GM12878 (cell line): ENCODE data around the gene OTUD5. TPM values are rescaled to one million over a fixed set of nuclear protein-coding genes. Genes with fewer than 3 reads are reported as not detected.

ENCODE experiments used
- CHD1 ChIP-seq: IDR thresholded peaks from 2 replicates; pipeline ENCODE4 v1.6.1; 2012; ENCODE audit warnings: low read depth, low read length, improper control_type of control experiment
- CREB1 ChIP-seq: IDR thresholded peaks from 2 replicates; pipeline ENCODE4 v1.6.1; 2012; ENCODE audit warnings: low read depth, mild to moderate bottlenecking, inconsistent platforms
- JUND ChIP-seq: IDR thresholded peaks from 2 replicates; pipeline ENCODE4 v1.6.1; 2012; ENCODE audit warnings: low read depth, mild to moderate bottlenecking, low read length, improper control_type of control experiment, moderate library complexity
- NFYB ChIP-seq: IDR thresholded peaks from 2 replicates; pipeline ENCODE4 v1.6.1; 2011; ENCODE audit warnings: low read depth, mild to moderate bottlenecking, low read length, improper control_type of control experiment, moderate library complexity; ENCODE audit not compliant: insufficient read depth
- NR2C1 ChIP-seq: fragments of 450-650 bp; IDR thresholded peaks from 2 replicates; pipeline ENCODE4 v1.6.1; 2017; ENCODE audit warnings: antibody characterized with exemption, mild to moderate bottlenecking, moderate library complexity
- NR2C2 ChIP-seq: IDR thresholded peaks from 2 replicates; pipeline ENCODE4 v1.6.1; 2011; ENCODE audit warnings: borderline replicate concordance, low read depth; ENCODE audit not compliant: control insufficient read depth, insufficient read length
- PML ChIP-seq: IDR thresholded peaks from 2 replicates; pipeline ENCODE4 v1.6.1; 2012; ENCODE audit warnings: low read length, inconsistent platforms
- POLR2A ChIP-seq: IDR thresholded peaks from 2 replicates; pipeline ENCODE4 v1.6.1; 2011; ENCODE audit warnings: low read depth, mild to moderate bottlenecking, low read length
- RCOR1 ChIP-seq: conservative IDR thresholded peaks from 2 replicates; pipeline ENCODE4 v1.6.1; 2012; ENCODE audit warnings: low read depth, low read length, improper control_type of control experiment
- RFX5 ChIP-seq: IDR thresholded peaks from 2 replicates; pipeline ENCODE4 v1.6.1; 2011; ENCODE audit warnings: low read depth, low read length, improper control_type of control experiment
- SIX5 ChIP-seq: IDR thresholded peaks from 2 replicates; pipeline ENCODE4 v1.6.1; 2011; ENCODE audit warnings: mild to moderate bottlenecking, low read depth, low read length, moderate library complexity; ENCODE audit not compliant: severe bottlenecking
- YY1 ChIP-seq: IDR thresholded peaks from 2 replicates; pipeline ENCODE4 v1.6.1; 2011; ENCODE audit warnings: low read depth, mild to moderate bottlenecking, low read length
- polyA plus RNA-seq, 11 experiments: library from polyadenylated mRNA; depleted of rRNA in 4 of 11; unstranded in 6 of 11; stranded (reverse) in 5 of 11; fragments of >200 nt; fragmentation: Nextera tagmentation in 4 of 11; fragmentation: Illumina TruSeq in 1 of 11; extraction: Ambion mirVana in 4 of 11; extraction: Trizol in 1 of 11; gene quantifications; 1 replicate in 1 of 11; 2 replicates in 10 of 11; pipeline versions ENCODE4 v1.2.1 to v1.2.3, GENCODE V29; 2011 to 2016; ENCODE audit warnings: inconsistent platforms in 2 of 11, missing spikeins in 2 of 11, low read depth in 1 of 11
- total RNA-seq, 4 experiments: library from RNA; depleted of rRNA in 3 of 4; stranded (reverse); fragments of >200 nt in 3 of 4; fragmentation: Illumina TruSeq in 1 of 4; extraction: Trizol in 1 of 4; gene quantifications; 2 replicates each; pipeline versions ENCODE4 v1.2.1 to v1.2.3, GENCODE V29; 2013 to 2021
- TF ChIP-seq, protein P1 (sequence below): fragments of 450-650 bp; IDR thresholded peaks from 2 replicates; pipeline ENCODE4 v1.6.1; 2018; ENCODE audit warnings: borderline replicate concordance, mild to moderate bottlenecking; ENCODE audit not compliant: partially characterized antibody
- TF ChIP-seq, protein P2 (sequence below): fragments of 150-350 bp; IDR thresholded peaks from 2 replicates; pipeline ENCODE4 v1.6.1; 2014; ENCODE audit warnings: mild to moderate bottlenecking, low read depth, low read length
- TF ChIP-seq, protein P3 (sequence below): IDR thresholded peaks from 2 replicates; pipeline ENCODE4 v1.6.1; 2012; ENCODE audit warnings: mild to moderate bottlenecking, low read depth, low read length
- TF ChIP-seq, protein P4 (sequence below): fragments of 450-650 bp; IDR thresholded peaks from 2 replicates; pipeline ENCODE4 v1.6.1; 2017; ENCODE audit warnings: low read depth, mild to moderate bottlenecking, moderate library complexity
- TF ChIP-seq, protein P5 (sequence below): fragments of 450-650 bp; IDR thresholded peaks from 2 replicates; pipeline ENCODE4 v1.6.1; 2016; ENCODE audit warnings: mild to moderate bottlenecking

OTUD5 gene
- total and polyA plus RNA-seq, 10 of the 15 experiments (the other 5 are each of a cell fraction or from before 2014, with no cell fraction given), result 2.0 to 50.3 (median 22.7) TPM

DNA sequence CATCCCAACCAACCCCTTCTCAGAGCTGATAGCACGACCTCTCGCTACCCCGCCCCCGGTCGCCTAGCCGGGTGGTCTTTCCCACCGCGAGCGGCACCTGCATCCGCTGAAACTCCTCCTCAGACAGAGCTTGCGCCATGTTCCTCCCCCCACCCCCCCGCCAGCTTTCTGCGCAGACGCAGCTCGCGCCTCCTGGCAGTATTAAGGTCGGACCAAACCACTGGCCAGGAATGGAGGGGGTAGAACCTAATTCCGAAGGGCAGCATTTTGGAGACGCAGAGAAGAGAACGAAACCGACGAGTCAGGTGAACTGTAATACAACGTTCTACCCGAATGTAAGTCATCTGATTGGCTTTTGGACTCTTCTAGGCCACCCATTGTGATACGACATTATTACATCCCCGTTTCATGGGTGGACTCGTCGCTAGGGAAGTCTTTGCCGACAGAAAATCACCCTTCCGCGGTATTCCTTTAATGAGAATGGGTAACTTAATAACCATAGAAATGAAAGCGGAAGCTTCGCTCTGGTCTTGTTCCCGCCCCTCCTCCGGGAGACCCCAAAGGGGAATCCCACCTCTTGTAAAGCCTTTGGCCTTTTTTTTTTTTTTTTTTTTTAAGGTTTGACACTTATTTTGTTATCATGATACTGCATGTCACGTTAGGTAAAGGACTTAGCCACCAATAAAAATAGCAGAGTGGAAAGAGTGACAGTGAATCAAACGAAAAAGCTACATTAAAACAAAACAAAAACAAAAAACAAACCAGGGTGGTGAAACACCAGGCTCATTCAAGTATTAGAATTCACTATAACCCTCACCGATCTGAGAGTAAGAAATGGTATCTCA lies 44.9 kb upstream of the OTUD5 start, which contains the start of gene GRIPAP1 (continued):
- TF ChIP-seq, protein P1, sequence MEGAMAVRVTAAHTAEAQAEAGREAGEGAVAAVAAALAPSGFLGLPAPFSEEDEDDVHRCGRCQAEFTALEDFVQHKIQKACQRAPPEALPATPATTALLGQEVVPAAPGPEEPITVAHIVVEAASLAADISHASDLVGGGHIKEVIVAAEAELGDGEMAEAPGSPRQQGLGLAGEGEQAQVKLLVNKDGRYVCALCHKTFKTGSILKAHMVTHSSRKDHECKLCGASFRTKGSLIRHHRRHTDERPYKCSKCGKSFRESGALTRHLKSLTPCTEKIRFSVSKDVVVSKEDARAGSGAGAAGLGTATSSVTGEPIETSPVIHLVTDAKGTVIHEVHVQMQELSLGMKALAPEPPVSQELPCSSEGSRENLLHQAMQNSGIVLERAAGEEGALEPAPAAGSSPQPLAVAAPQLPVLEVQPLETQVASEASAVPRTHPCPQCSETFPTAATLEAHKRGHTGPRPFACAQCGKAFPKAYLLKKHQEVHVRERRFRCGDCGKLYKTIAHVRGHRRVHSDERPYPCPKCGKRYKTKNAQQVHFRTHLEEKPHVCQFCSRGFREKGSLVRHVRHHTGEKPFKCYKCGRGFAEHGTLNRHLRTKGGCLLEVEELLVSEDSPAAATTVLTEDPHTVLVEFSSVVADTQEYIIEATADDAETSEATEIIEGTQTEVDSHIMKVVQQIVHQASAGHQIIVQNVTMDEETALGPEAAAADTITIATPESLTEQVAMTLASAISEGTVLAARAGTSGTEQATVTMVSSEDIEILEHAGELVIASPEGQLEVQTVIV, result no peak
- TF ChIP-seq CREB1, result peak; percentile 41; the same call in 1 of the 2 replicates
- TF ChIP-seq YY1, result peak; percentile 95
- TF ChIP-seq NR2C1, result no peak
- TF ChIP-seq RCOR1, result no peak
- TF ChIP-seq, protein P2, sequence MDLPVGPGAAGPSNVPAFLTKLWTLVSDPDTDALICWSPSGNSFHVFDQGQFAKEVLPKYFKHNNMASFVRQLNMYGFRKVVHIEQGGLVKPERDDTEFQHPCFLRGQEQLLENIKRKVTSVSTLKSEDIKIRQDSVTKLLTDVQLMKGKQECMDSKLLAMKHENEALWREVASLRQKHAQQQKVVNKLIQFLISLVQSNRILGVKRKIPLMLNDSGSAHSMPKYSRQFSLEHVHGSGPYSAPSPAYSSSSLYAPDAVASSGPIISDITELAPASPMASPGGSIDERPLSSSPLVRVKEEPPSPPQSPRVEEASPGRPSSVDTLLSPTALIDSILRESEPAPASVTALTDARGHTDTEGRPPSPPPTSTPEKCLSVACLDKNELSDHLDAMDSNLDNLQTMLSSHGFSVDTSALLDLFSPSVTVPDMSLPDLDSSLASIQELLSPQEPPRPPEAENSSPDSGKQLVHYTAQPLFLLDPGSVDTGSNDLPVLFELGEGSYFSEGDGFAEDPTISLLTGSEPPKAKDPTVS, result no peak
- TF ChIP-seq CHD1, result peak; percentile 97
- TF ChIP-seq NR2C2, result no peak
- TF ChIP-seq, protein P3, sequence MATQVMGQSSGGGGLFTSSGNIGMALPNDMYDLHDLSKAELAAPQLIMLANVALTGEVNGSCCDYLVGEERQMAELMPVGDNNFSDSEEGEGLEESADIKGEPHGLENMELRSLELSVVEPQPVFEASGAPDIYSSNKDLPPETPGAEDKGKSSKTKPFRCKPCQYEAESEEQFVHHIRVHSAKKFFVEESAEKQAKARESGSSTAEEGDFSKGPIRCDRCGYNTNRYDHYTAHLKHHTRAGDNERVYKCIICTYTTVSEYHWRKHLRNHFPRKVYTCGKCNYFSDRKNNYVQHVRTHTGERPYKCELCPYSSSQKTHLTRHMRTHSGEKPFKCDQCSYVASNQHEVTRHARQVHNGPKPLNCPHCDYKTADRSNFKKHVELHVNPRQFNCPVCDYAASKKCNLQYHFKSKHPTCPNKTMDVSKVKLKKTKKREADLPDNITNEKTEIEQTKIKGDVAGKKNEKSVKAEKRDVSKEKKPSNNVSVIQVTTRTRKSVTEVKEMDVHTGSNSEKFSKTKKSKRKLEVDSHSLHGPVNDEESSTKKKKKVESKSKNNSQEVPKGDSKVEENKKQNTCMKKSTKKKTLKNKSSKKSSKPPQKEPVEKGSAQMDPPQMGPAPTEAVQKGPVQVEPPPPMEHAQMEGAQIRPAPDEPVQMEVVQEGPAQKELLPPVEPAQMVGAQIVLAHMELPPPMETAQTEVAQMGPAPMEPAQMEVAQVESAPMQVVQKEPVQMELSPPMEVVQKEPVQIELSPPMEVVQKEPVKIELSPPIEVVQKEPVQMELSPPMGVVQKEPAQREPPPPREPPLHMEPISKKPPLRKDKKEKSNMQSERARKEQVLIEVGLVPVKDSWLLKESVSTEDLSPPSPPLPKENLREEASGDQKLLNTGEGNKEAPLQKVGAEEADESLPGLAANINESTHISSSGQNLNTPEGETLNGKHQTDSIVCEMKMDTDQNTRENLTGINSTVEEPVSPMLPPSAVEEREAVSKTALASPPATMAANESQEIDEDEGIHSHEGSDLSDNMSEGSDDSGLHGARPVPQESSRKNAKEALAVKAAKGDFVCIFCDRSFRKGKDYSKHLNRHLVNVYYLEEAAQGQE, result peak; percentile 39; the same call in 1 of the 2 replicates
- TF ChIP-seq, protein P4, sequence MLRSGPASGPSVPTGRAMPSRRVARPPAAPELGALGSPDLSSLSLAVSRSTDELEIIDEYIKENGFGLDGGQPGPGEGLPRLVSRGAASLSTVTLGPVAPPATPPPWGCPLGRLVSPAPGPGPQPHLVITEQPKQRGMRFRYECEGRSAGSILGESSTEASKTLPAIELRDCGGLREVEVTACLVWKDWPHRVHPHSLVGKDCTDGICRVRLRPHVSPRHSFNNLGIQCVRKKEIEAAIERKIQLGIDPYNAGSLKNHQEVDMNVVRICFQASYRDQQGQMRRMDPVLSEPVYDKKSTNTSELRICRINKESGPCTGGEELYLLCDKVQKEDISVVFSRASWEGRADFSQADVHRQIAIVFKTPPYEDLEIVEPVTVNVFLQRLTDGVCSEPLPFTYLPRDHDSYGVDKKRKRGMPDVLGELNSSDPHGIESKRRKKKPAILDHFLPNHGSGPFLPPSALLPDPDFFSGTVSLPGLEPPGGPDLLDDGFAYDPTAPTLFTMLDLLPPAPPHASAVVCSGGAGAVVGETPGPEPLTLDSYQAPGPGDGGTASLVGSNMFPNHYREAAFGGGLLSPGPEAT, result peak; percentile 73
- peak; percentile 94 for TF ChIP-seq POLR2A
- TF ChIP-seq SIX5, result peak; percentile 25
- 0 out of 2 replicates have a peak, but pooled peaks have one; percentile 19 for TF ChIP-seq RFX5
- TF ChIP-seq, protein P5, sequence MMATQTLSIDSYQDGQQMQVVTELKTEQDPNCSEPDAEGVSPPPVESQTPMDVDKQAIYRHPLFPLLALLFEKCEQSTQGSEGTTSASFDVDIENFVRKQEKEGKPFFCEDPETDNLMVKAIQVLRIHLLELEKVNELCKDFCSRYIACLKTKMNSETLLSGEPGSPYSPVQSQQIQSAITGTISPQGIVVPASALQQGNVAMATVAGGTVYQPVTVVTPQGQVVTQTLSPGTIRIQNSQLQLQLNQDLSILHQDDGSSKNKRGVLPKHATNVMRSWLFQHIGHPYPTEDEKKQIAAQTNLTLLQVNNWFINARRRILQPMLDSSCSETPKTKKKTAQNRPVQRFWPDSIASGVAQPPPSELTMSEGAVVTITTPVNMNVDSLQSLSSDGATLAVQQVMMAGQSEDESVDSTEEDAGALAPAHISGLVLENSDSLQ, result peak; percentile 80
- TF ChIP-seq NFYB, result 0 out of 2 replicates have a peak, but pooled peaks have one; percentile 16
- peak; percentile 78 for TF ChIP-seq PML
- TF ChIP-seq JUND, result peak; percentile 91; the same call in 1 of the 2 replicates
